H1 (cell line): ENCODE measurements around the gene SLC2A3.
"Not testable (repeated sequence)": the region's sequence is repeated elsewhere in the genome, so short reads cannot be mapped to it uniquely, and the experiment has no call there.

Experiments
- ASH2L ChIP-seq: fragments of 200-600, 300-600 bp; sonication (generic); IDR thresholded peaks from one replicate; pipeline ENCODE4 v1.7.1; 2017; ENCODE audit warnings: low read length
- POLR2A ChIP-seq, 2 experiments: IDR thresholded peaks; 1 replicate in 1 of 2; 2 replicates in 1 of 2; pipeline ENCODE4 v1.6.1; 2011; ENCODE audit warnings: low read depth in 2 of 2, low read length in 2 of 2, mild to moderate bottlenecking in 2 of 2; ENCODE audit errors: control extremely low read depth in 1 of 2
- RAD21 ChIP-seq, 2 experiments: IDR thresholded peaks in 1 of 2; conservative IDR thresholded peaks in 1 of 2; 2 replicates each; pipeline ENCODE4 v1.6.1; 2011; ENCODE audit warnings: low read depth in 2 of 2, low read length in 2 of 2, improper control_type of control experiment in 1 of 2, inconsistent platforms in 1 of 2, mild to moderate bottlenecking in 1 of 2, moderate library complexity in 1 of 2
- RNF2 ChIP-seq: fragments of 200-900, 300-1000 bp; sonication (generic); IDR thresholded peaks from 2 replicates; pipeline ENCODE4 v1.7.1; 2016; ENCODE audit warnings: borderline replicate concordance, low read depth, mild to moderate bottlenecking, antibody characterized with exemption, low read length; ENCODE audit not compliant: poor library complexity, severe bottlenecking; ENCODE audit errors: missing control alignments
- TF ChIP-seq, protein P1 (sequence below), 3 experiments: IDR thresholded peaks; 1 replicate in 2 of 3; 2 replicates in 1 of 3; pipeline versions ENCODE4 v1.5.1 to v1.6.1; 2011; ENCODE audit warnings: low read length in 3 of 3, mild to moderate bottlenecking in 3 of 3, inconsistent platforms in 2 of 3, low read depth in 1 of 3, moderate library complexity in 1 of 3; ENCODE audit not compliant: insufficient read depth in 1 of 3; ENCODE audit errors: control extremely low read depth in 1 of 3

GRCh38 chr12:7880952-7881735, 54.8 kb downstream of the SLC2A3 start:
- TF ChIP-seq POLR2A (IDR thresholded peaks at IDR 0.05; ENCODE audit: control extremely low read depth in 1 of 2, low read depth in 2 of 2, low read length in 2 of 2); ASH2L; RNF2; RAD21 (IDR thresholded peaks at IDR 0.05 in 1 of 2, conservative IDR thresholded peaks at IDR 0.05 in 1 of 2; ENCODE audit: low read depth in 2 of 2, low read length in 2 of 2): not testable (repeated sequence)
- TF ChIP-seq, protein P1, sequence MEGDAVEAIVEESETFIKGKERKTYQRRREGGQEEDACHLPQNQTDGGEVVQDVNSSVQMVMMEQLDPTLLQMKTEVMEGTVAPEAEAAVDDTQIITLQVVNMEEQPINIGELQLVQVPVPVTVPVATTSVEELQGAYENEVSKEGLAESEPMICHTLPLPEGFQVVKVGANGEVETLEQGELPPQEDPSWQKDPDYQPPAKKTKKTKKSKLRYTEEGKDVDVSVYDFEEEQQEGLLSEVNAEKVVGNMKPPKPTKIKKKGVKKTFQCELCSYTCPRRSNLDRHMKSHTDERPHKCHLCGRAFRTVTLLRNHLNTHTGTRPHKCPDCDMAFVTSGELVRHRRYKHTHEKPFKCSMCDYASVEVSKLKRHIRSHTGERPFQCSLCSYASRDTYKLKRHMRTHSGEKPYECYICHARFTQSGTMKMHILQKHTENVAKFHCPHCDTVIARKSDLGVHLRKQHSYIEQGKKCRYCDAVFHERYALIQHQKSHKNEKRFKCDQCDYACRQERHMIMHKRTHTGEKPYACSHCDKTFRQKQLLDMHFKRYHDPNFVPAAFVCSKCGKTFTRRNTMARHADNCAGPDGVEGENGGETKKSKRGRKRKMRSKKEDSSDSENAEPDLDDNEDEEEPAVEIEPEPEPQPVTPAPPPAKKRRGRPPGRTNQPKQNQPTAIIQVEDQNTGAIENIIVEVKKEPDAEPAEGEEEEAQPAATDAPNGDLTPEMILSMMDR (IDR thresholded peaks at IDR 0.05; ENCODE audit: control extremely low read depth in 1 of 3, insufficient read depth in 1 of 3, low read depth in 1 of 3, low read length in 3 of 3) = not testable (repeated sequence)
